ENCODE results near the gene DUOX1.

The DUOX1 gene

DNA sequence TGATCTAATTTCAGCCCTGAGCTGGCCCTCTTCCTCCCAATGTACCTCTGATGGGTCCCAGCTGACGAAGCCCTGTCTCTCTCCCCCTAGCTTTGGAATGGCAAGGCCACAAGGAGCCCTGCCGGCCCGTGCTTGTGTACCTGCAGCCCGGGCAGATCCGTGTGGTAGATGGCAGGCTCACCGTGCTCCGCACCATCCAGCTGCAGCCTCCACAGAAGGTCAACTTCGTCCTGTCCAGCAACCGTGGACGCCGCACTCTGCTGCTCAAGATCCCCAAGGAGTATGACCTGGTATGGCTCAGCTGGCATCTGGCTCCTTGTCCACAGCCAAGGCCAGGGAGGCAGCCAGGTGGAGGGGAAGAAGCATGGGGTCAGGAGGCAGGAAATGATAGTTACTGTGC is 14.2 kb downstream of the DUOX1 start:
- TF ChIP-seq, protein P1, sequence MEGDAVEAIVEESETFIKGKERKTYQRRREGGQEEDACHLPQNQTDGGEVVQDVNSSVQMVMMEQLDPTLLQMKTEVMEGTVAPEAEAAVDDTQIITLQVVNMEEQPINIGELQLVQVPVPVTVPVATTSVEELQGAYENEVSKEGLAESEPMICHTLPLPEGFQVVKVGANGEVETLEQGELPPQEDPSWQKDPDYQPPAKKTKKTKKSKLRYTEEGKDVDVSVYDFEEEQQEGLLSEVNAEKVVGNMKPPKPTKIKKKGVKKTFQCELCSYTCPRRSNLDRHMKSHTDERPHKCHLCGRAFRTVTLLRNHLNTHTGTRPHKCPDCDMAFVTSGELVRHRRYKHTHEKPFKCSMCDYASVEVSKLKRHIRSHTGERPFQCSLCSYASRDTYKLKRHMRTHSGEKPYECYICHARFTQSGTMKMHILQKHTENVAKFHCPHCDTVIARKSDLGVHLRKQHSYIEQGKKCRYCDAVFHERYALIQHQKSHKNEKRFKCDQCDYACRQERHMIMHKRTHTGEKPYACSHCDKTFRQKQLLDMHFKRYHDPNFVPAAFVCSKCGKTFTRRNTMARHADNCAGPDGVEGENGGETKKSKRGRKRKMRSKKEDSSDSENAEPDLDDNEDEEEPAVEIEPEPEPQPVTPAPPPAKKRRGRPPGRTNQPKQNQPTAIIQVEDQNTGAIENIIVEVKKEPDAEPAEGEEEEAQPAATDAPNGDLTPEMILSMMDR (IDR thresholded peaks at IDR 0.05; ENCODE audit: low read depth, low read length): no peak
- no peak overlapping the region for H3K4me3 ChIP-seq (replicated peaks in 1 of 2; ENCODE audit: low read depth in 2 of 2, low read length in 2 of 2)
- no peak for DNase-seq (ENCODE audit: low read depth in 2 of 2)

DNA sequence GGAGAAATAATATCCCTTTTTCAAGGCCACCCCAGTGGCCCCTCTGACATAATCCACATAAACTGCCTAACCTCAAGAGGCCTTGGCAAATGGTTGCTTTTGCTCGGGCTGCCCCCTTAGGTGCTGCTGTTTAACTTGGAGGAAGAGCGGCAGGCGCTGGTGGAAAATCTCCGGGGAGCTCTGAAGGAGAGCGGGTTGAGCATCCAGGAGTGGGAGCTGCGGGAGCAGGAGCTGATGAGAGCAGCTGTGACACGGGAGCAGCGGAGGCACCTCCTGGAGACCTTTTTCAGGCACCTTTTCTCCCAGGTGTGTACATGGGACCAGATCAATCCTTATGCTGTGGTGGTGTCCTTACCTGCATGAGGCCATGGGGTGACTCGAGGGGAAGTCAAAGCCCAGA is 15.0 kb downstream of the DUOX1 start:
- no peak for DNase-seq (ENCODE audit: low read depth in 2 of 2)
- no peak overlapping the region for H3K4me3 ChIP-seq (replicated peaks in 1 of 2; ENCODE audit: low read depth in 2 of 2, low read length in 2 of 2)
- TF ChIP-seq, protein P1 (IDR thresholded peaks at IDR 0.05; ENCODE audit: low read depth, low read length): no peak

DNA sequence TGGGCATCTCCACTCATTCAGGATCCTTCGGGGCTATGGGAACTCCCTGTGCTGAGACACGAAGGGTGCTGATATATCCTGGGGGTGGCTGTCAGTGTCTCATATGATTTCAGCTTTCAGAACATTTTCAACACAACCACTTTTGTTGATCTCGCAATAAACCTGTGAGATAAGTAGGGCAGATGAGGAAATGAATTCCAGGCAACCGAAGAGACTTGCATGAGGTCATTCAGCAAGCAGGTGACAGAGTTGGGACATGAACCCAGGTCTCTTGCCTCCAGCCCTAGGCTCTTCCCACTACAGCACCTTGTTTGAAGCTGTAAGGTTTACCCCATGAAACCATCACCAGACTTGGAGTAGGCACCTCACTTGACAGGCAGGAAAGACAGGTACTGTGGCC is 16.6 kb downstream of the DUOX1 start:
- no peak overlapping the region for H3K4me3 ChIP-seq (replicated peaks in 1 of 2; ENCODE audit: low read depth in 2 of 2, low read length in 2 of 2)
- no peak for DNase-seq (ENCODE audit: low read depth in 2 of 2)
- TF ChIP-seq, protein P1 (IDR thresholded peaks at IDR 0.05; ENCODE audit: low read depth, low read length): no peak

DNA sequence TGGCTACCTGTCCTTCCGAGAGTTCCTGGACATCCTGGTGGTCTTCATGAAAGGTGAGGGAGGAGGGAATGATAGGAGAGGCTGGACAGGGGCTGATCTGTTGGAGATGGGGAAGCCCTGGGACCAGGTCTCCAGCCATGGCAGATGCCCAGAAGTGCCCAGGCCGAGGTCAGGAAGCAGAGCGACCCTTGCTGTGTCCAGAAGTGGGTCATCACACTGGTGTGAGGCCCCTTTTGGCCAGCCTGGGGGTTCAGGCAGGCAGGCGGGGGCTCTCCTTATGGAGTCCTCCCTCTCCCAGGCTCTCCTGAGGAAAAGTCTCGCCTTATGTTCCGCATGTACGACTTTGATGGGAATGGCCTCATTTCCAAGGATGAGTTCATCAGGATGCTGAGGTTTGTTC is 17.8 kb downstream of the DUOX1 start:
- H3K4me3 ChIP-seq (replicated peaks in 1 of 2; ENCODE audit: low read depth in 2 of 2, low read length in 2 of 2): no peak overlapping the region
- DNase-seq (ENCODE audit: low read depth in 2 of 2): no peak
- TF ChIP-seq, protein P1 (IDR thresholded peaks at IDR 0.05; ENCODE audit: low read depth, low read length): no peak

DNA sequence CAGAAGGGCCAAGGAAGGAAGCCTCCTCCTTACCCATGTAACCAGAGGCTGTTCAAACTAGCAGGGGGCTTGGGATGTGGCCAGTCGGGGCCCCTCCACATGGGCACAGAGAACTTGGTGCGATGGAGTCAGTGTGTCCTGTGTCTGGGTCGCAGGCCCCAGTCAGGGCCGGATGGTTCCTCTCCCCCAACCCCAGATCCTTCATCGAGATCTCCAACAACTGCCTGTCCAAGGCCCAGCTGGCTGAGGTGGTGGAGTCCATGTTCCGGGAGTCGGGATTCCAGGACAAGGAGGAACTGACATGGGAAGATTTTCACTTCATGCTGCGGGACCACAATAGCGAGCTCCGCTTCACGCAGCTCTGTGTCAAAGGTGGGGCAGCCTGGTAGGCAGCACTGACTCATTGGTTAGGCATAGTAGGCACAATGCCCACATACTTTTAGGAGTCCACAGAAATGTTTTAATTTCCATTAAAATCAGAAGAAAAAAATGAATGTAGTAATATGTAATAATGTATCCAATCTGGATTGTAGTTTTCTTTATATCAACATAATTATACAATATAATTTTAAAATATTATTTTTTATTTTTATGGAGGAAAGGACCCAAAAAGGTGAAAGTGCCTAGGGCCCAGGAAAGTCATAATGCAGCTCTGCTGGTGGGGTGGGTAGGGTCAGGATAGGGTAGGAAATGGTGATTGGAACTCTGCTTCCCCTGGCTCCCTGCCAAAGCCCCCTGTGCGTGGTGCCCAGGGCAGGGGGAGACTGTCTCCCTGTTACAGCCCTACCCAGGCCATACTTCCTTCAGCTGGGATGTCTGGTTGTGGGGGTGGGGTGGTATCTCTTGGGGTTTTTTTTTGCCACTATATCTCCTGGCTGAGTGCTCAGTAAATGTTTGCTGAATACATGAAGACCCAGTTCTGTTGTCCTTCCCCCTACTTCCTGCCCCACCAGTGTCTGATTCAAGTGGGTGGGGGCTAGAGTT is 18.6 kb downstream of the DUOX1 start:
- DNase-seq (ENCODE audit: low read depth in 2 of 2): no peak
- H3K4me3 ChIP-seq (replicated peaks in 1 of 2; ENCODE audit: low read depth in 2 of 2, low read length in 2 of 2): no peak overlapping the region
- TF ChIP-seq, protein P1 (IDR thresholded peaks at IDR 0.05; ENCODE audit: low read depth, low read length): no peak

DNA sequence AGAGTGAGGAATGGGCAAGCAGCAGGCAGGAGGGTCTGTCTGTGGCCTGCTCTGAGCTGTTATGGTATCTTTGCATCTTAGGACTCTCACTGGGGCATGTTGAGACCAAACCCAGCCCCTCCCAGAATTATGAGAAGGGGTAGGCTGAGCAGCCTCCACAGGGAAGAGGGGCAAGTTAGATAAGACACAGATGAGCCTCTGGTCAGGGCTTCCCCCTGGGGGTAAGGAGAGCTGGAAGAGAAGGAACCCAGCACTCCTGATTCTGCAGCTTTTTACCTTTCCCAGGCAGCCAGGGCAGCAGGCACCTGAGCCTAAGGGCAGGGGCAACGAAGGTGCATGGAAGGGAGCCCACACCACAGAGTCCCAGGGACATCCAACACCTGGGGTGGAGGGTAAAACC is 19.3 kb downstream of the DUOX1 start:
- TF ChIP-seq, protein P1 (IDR thresholded peaks at IDR 0.05; ENCODE audit: low read depth, low read length): no peak
- no peak for DNase-seq (ENCODE audit: low read depth in 2 of 2)
- H3K4me3 ChIP-seq (replicated peaks in 1 of 2; ENCODE audit: low read depth in 2 of 2, low read length in 2 of 2): no peak overlapping the region

All from cardiac fibroblast (primary cell).